Measurements from ENCODE around the gene MDH2.
"Not testable (repeated sequence)": the region's sequence is repeated elsewhere in the genome, so short reads cannot be mapped to it uniquely, and the experiment has no call there.

Gene MDH2

DNA sequence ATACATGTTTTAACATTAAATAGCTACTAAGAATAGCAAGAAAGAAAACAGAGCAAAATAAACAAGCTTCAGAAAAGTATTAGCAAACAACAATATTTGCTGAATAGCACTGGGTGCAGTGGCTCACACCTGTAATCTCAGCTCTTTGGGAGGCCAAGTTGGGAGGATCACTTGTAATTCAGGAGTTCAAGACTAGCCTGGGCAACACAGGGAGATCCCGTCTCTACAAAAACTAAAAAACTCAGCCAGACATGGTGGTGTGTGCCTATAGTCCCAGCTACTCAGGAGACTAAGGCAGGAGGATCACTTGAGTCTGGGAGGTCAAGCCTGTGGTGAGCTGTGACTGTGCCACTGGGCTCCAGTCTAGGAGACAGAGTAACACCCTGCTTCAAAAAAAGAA lies 66.8 kb downstream of the MDH2 start:
- DNase-seq (ENCODE audit: low spot score) = not testable (repeated sequence)

Measured in D341Med (cell line).